ENCODE data around the gene HAVCR1. TPM values are rescaled to one million over a fixed set of nuclear protein-coding genes. Genes with fewer than 3 reads are reported as not detected.

Gene HAVCR1
- total and polyA plus RNA-seq, 2 of the 13 experiments (the other 11 are each of a cell fraction or from before 2014, with no cell fraction given), result 0.93 to 12.3 TPM

- CTCF ChIA-PET (ENCODE audit: low intra/inter-chr PET ratio, low total read pairs), result no interaction called here
- H4K20me1 ChIP-seq (ENCODE audit: insufficient read depth, low read length), result no peaks in the 10 kb centered on the region
- H2AFZ ChIP-seq (ENCODE audit: low read length), result no peak overlapping the region
- peaks cover 46% of the 10 kb centered on the region for H3K4me1 ChIP-seq (ENCODE audit: insufficient read depth, low read length)
- intact Hi-C loops (cut with micrococcal nuclease; ENCODE audit: unreplicated experiment), result no loop called here
- FAIRE-seq, result no peak
- in situ Hi-C loops (cut with HindIII; ENCODE audit: extremely low pct_ligation_motif_present, low pct_unique_long_range_greater_than_20kb), result no loop called here
- ATAC-seq, result no peak
- no peaks in the 10 kb centered on the region for H3K9me3 ChIP-seq (ENCODE audit: low read length)
- POLR2A ChIA-PET, result no interaction called here
- 94% methylated on average over 4 of the region's 4 CpGs for WGBS (ENCODE audit: low lambda C conversion rate)
- no peaks in the 10 kb centered on the region; a peak in 1 of 5 replicates for H3K27me3 ChIP-seq (ENCODE audit: control insufficient read depth in 1 of 2, insufficient read depth in 2 of 2, low read length in 2 of 2)
- H3K79me2 ChIP-seq (ENCODE audit: insufficient read depth, low read length), result no peaks in the 10 kb centered on the region
- TF ChIP-seq ZNF703 (CRISPR knock-in tag; IDR thresholded peaks at IDR 0.05; ENCODE audit: borderline replicate concordance) (no peak), HDAC6 (IDR thresholded peaks at IDR 0.05; ENCODE audit: low read depth, low read length) (no peak), SOX6 (IDR thresholded peaks at IDR 0.05) (no peak), SOX6 (CRISPR knock-in tag; IDR thresholded peaks at IDR 0.05) (no peak), ZSCAN12 (CRISPR knock-in tag; IDR thresholded peaks at IDR 0.05) (no peak), PHF21A (CRISPR knock-in tag; IDR thresholded peaks at IDR 0.05) (no peak)
- DNase-seq (ENCODE audit: low spot score), result no peak
- H3K36me3 ChIP-seq (replicated peaks in 1 of 2; ENCODE audit: control insufficient read depth in 1 of 2, insufficient read depth in 2 of 2, low read length in 2 of 2), result peaks cover 1 to 4% of the 10 kb centered on the region in 2 experiments; a peak in 1 of 5 replicates
- H3K4me2 ChIP-seq (ENCODE audit: low read depth, low read length), result no peak overlapping the region
- no peak overlapping the region for H3K4me3 ChIP-seq (replicated peaks in 1 of 3; ENCODE audit: insufficient read depth in 1 of 3, low read depth in 2 of 3, low read length in 3 of 3)
- H3K27ac ChIP-seq (ENCODE audit: extremely low read length, insufficient read depth, low read length), result no peak overlapping the region
- H3K9ac ChIP-seq (ENCODE audit: insufficient read depth, low read depth, low read length), result no peak overlapping the region
- no TSS peak for BruUV-seq (replicated peaks)
These were observed 25.8 kb downstream of the HAVCR1 start for GRCh38 chr5:157033071-157033583.

- ATAC-seq (no peak), FAIRE-seq (no peak), DNase-seq (ENCODE audit: low spot score) (no peak)
- H3K9ac ChIP-seq (ENCODE audit: insufficient read depth, low read depth, low read length), result no peak overlapping the region
- POLR2A ChIA-PET, result no interaction called here
- H3K36me3 ChIP-seq (replicated peaks in 1 of 2; ENCODE audit: control insufficient read depth in 1 of 2, insufficient read depth in 2 of 2, low read length in 2 of 2), result no peaks in the 10 kb centered on the region; a peak in 1 of 5 replicates
- no peak overlapping the region for H3K27ac ChIP-seq (ENCODE audit: extremely low read length, insufficient read depth, low read length)
- in situ Hi-C loops (cut with HindIII; ENCODE audit: extremely low pct_ligation_motif_present, low pct_unique_long_range_greater_than_20kb) (no loop called here), intact Hi-C loops (cut with micrococcal nuclease; ENCODE audit: unreplicated experiment) (no loop called here)
- no peak overlapping the region for H3K4me2 ChIP-seq (ENCODE audit: low read depth, low read length)
- WGBS (ENCODE audit: low lambda C conversion rate), result 86% methylated on average over 3 of the region's 3 CpGs
- no peak for TF ChIP-seq BCL6 (CRISPR knock-in tag; IDR thresholded peaks at IDR 0.05)
- TF ChIP-seq IKZF1 (IDR thresholded peaks at IDR 0.05), result no peak
- no peaks in the 10 kb centered on the region for H3K79me2 ChIP-seq (ENCODE audit: insufficient read depth, low read length)
- H3K4me1 ChIP-seq (ENCODE audit: insufficient read depth, low read length), result peaks cover 42% of the 10 kb centered on the region
- BruUV-seq (replicated peaks), result no TSS peak
- H4K20me1 ChIP-seq (ENCODE audit: insufficient read depth, low read length), result no peaks in the 10 kb centered on the region
- no peak overlapping the region for H3K4me3 ChIP-seq (replicated peaks in 1 of 3; ENCODE audit: insufficient read depth in 1 of 3, low read depth in 2 of 3, low read length in 3 of 3)
- CTCF ChIA-PET (ENCODE audit: low intra/inter-chr PET ratio, low total read pairs), result no interaction called here
- no peaks in the 10 kb centered on the region; a peak in 1 of 5 replicates for H3K27me3 ChIP-seq (ENCODE audit: control insufficient read depth in 1 of 2, insufficient read depth in 2 of 2, low read length in 2 of 2)
- H3K9me3 ChIP-seq (ENCODE audit: low read length), result no peaks in the 10 kb centered on the region
- H2AFZ ChIP-seq (ENCODE audit: low read length), result no peak overlapping the region
These were observed 28.2 kb downstream of the HAVCR1 start for GRCh38 chr5:157030692-157031091.
